Tibial nerve (tissue), 3 donors: Measurements from ENCODE around the gene HOXA5.

Experiments used
- CTCF ChIP-seq, 5 experiments: fragments of 200-600 bp in 3 of 5; fragments of 450-650 bp in 2 of 5; sonication (generic) in 3 of 5; IDR thresholded peaks; one replicate each; pipeline ENCODE4 v1.5.1; 2016 to 2019; ENCODE audit warnings: antibody characterized with exemption in 5 of 5, mild to moderate bottlenecking in 3 of 5, moderate library complexity in 2 of 5
- POLR2A ChIP-seq, 2 donors: fragments of 450-650 bp; IDR thresholded peaks; one replicate each; pipeline ENCODE4 v1.6.1; 2017; ENCODE audit warnings: antibody characterized with exemption in 2 of 2, mild to moderate bottlenecking in 2 of 2, moderate library complexity in 2 of 2

- TF ChIP-seq CTCF (IDR thresholded peaks at IDR 0.05) (no peak), POLR2A (IDR thresholded peaks at IDR 0.05) (no peak)
Measured at GRCh38 chr7:27117887-27118491, 25.5 kb downstream of the HOXA5 start.
